Measurements from ENCODE around the gene HRK. TPM values are rescaled to one million over a fixed set of nuclear protein-coding genes. Genes with fewer than 3 reads are reported as not detected.

HRK gene
- total RNA-seq, 1 donor from 2014 or later = 0.18 TPM

- H3K36me3 ChIP-seq = no peaks in the 10 kb centered on the region
- no peak for ATAC-seq
- no peak overlapping the region for H3K27ac ChIP-seq
- H3K9me3 ChIP-seq = no peaks in the 10 kb centered on the region
- H3K27me3 ChIP-seq (ENCODE audit: low read depth) = no peaks in the 10 kb centered on the region
- no peak overlapping the region for H3K4me3 ChIP-seq
- TF ChIP-seq, protein P1, sequence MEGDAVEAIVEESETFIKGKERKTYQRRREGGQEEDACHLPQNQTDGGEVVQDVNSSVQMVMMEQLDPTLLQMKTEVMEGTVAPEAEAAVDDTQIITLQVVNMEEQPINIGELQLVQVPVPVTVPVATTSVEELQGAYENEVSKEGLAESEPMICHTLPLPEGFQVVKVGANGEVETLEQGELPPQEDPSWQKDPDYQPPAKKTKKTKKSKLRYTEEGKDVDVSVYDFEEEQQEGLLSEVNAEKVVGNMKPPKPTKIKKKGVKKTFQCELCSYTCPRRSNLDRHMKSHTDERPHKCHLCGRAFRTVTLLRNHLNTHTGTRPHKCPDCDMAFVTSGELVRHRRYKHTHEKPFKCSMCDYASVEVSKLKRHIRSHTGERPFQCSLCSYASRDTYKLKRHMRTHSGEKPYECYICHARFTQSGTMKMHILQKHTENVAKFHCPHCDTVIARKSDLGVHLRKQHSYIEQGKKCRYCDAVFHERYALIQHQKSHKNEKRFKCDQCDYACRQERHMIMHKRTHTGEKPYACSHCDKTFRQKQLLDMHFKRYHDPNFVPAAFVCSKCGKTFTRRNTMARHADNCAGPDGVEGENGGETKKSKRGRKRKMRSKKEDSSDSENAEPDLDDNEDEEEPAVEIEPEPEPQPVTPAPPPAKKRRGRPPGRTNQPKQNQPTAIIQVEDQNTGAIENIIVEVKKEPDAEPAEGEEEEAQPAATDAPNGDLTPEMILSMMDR (IDR thresholded peaks at IDR 0.05) = no peak
- intact Hi-C loops (cut with DNase I) = no loop called here
- DNase-seq = no peak
- H3K4me1 ChIP-seq = peaks cover 27% of the 10 kb centered on the region
Observed at GRCh38 chr12:116918464-116918863, 37.2 kb upstream of the HRK start.

GRCh38 chr12:116916714-116917114 lies 35.5 kb upstream of the HRK start:
- peaks cover 32% of the 10 kb centered on the region for H3K4me1 ChIP-seq
- intact Hi-C loops (cut with DNase I) = no loop called here
- no peak overlapping the region for H3K4me3 ChIP-seq
- DNase-seq = peak; percentile 65
- no peak overlapping the region for H3K27ac ChIP-seq
- TF ChIP-seq, protein P1 (IDR thresholded peaks at IDR 0.05) = no peak
- H3K27me3 ChIP-seq (ENCODE audit: low read depth) = no peaks in the 10 kb centered on the region
- no peaks in the 10 kb centered on the region for H3K36me3 ChIP-seq
- peak; percentile 94 to 95 for ATAC-seq
- H3K9me3 ChIP-seq = no peaks in the 10 kb centered on the region

GRCh38 chr12:116916122-116916521 lies 34.9 kb upstream of the HRK start:
- no peaks in the 10 kb centered on the region for H3K36me3 ChIP-seq
- H3K9me3 ChIP-seq = no peaks in the 10 kb centered on the region
- intact Hi-C loops (cut with DNase I) = no loop called here
- no peaks in the 10 kb centered on the region for H3K27me3 ChIP-seq (ENCODE audit: low read depth)
- peaks cover 36% of the 10 kb centered on the region for H3K4me1 ChIP-seq
- H3K27ac ChIP-seq = no peak overlapping the region
- DNase-seq (no peak), ATAC-seq (no peak)
- TF ChIP-seq, protein P1 (IDR thresholded peaks at IDR 0.05) = no peak
- no peak overlapping the region for H3K4me3 ChIP-seq

DNA sequence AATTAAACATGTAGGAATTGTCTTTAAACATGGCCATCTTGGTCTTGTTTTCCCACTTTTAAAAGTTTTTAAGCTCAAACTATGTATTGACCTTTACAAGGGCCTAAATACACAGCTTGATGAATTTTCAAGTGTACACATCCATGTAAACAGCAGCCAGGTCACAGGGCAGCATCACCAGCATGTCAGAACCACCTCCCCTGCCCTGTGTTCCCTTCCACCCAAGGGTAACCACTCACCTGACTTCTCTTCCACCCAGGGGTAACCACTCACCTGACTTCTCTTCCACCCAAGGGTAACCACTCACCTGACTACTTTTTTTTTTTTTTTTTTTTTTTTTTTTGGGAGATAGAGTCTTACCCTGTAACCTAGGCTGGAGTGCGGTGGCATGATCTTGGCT lies 34.1 kb upstream of the HRK start:
- intact Hi-C loops (cut with DNase I) = no loop called here
- TF ChIP-seq, protein P1 (IDR thresholded peaks at IDR 0.05) = no peak
- Histone ChIP-seq H3K4me3 (no peak overlapping the region), H3K27ac (no peak overlapping the region), H3K27me3 (ENCODE audit: low read depth) (no peaks in the 10 kb centered on the region), H3K36me3 (no peaks in the 10 kb centered on the region), H3K9me3 (no peaks in the 10 kb centered on the region), H3K4me1 (peaks cover 29% of the 10 kb centered on the region)
- ATAC-seq (no peak), DNase-seq (no peak)

DNA sequence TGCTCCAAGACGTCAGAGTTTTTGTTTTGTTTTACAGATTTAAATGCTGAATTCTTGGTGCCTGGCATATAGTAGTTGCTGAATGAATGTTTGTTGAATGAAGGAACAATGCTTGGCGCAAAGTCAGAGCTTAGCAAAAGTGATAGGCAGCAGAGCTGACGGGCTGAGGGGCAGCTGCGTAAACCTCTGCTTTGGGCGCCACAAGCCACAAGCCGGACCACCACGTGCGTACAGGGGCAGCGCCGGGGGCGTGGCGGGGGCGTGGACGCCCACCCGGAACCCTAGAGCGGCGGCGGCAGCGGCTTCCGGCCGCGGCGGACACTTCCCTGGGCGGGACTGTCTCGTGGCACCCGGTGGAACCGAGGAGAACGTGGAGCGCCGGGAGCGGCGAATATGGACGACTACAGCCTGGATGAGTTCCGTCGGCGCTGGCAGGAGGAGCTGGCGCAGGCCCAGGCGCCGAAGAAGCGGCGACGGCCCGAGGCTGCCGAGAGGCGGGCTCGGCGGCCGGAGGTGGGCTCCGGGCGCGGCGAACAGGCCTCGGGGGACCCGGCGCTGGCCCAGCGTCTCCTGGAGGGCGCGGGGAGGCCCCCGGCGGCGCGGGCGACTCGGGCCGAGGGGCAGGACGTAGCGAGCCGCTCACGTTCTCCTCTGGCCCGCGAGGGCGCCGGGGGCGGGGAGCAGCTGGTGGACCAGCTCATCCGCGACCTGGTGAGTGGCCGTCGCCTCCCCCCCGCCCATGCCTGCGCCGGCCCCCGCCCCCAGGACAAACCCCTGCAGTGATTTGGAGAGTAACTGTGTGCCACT lies 29.6 kb upstream of the HRK start, which contains the start of gene FBXW8:
TSS of gene FBXW8 (plus strand) at position 306 of the 807 bp plus-strand sequence. CDS start at position 394, 88 bp downstream.
- H3K36me3 ChIP-seq = no peaks in the 10 kb centered on the region
- H3K4me3 ChIP-seq = peak within 1 kb of the TSS; percentile 80
- peak; percentile 95 to 96 for ATAC-seq
- intact Hi-C loops (cut with DNase I) = no loop called here
- peak within 1 kb of the TSS; percentile 80 for H3K27ac ChIP-seq
- no peaks in the 10 kb centered on the region for H3K27me3 ChIP-seq (ENCODE audit: low read depth)
- peaks cover 10% of the 10 kb centered on the region for H3K4me1 ChIP-seq
- TF ChIP-seq, protein P1 (IDR thresholded peaks at IDR 0.05) = no peak
- DNase-seq = peak; percentile 85
- H3K9me3 ChIP-seq = no peaks in the 10 kb centered on the region
